GM21717 (cell line): ENCODE results near the gene ARFIP1.

Experiments
- ATAC-seq: cut with Tn5 transposase; IDR thresholded peaks from one replicate; pipeline ENCODE4 v1.9.1; 2021; ENCODE audit warnings: mild to moderate bottlenecking, moderate library complexity; ENCODE audit not compliant: unreplicated experiment

ARFIP1 gene

GRCh38 chr4:152959080-152959479, 179.3 kb downstream of the ARFIP1 start:
- no peak for ATAC-seq

DNA sequence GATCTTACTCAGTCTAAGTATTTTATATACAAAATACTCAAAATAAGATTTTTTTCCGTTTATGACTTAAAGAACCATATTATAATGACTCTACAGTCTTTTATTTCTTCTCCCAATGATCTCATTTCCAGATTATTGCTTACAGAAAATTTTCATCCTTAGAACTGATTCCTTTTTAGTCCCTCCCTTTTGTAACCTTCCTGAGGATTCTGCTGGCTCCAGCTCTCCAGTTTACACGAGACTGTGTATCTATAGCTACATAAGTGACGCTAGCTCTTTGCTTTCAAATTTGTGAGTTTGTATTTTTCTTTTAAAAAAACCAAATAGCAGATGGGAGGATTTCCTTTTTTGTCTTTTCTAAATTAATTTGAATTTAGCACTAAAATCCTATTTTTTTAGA, 180.3 kb downstream of the ARFIP1 start:
- no peak for ATAC-seq

DNA sequence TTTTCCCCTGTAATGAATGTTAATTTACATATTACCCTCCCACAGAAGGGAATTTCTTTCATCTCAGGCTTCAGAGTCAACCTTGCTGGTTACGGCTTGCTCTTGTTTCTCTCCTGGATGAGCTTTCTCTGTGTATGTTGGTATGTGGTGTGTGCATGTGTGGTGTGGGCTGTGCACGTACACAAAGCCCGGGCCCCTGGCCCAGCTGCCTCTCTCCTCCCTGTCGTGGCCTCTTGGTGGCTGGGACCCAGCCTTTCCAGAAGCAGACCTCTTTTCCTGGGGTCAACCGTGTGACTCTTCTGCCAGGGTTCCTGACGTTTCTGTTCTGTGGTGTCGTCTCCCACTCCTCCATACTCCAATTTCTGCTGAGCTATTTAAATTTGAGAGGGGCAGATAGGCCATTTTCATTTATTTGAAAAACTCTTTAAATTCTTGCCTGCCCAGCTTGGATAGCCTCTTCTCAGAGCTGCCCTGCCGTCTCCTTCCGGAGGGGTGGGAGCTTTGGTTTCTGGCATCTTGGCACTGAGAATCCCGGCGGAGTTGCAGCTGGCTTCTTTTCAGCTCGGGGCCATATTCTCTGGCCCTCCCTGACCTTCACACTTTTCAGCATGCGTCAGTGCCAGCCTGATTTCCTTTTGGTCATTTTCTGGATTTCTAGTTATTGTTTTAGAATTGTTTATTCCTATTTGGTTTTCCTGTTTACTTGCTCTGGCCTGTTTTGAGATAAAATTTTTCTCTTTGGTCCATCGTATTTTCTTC, 181.4 kb downstream of the ARFIP1 start:
- no peak for ATAC-seq

DNA sequence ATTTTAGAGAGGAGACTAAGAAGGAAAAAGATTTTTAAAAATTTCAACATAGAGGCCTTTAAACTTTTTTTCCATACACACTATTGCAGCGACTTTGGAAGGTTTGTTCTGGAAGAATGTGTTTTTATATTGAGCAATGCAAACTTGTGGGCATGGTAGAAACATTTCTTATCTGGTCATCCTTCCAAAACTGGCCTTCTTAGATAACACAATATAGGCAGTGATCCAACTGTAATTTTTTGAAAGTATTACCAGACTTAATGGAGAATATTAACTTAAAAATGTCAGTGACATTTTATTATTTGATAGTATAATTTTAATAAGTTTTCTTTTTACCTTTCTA, 182.0 kb downstream of the ARFIP1 start:
- ATAC-seq: no peak
